GM12874 (cell line): ENCODE data around the gene VEGFD.
A peak's percentile ranks its signal among the peaks of the same experiment; 100 is the strongest.

Experiments used
- TF ChIP-seq, protein P1 (sequence below): IDR thresholded peaks from 2 replicates; pipeline ENCODE4 v1.5.1; 2011; ENCODE audit warnings: low read depth, mild to moderate bottlenecking, control low read depth, low read length, moderate library complexity; ENCODE audit not compliant: insufficient read depth

The VEGFD gene

GRCh38 chrX:15358533-15358932, 25.7 kb downstream of the VEGFD start:
- TF ChIP-seq, protein P1, sequence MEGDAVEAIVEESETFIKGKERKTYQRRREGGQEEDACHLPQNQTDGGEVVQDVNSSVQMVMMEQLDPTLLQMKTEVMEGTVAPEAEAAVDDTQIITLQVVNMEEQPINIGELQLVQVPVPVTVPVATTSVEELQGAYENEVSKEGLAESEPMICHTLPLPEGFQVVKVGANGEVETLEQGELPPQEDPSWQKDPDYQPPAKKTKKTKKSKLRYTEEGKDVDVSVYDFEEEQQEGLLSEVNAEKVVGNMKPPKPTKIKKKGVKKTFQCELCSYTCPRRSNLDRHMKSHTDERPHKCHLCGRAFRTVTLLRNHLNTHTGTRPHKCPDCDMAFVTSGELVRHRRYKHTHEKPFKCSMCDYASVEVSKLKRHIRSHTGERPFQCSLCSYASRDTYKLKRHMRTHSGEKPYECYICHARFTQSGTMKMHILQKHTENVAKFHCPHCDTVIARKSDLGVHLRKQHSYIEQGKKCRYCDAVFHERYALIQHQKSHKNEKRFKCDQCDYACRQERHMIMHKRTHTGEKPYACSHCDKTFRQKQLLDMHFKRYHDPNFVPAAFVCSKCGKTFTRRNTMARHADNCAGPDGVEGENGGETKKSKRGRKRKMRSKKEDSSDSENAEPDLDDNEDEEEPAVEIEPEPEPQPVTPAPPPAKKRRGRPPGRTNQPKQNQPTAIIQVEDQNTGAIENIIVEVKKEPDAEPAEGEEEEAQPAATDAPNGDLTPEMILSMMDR: no peak

DNA sequence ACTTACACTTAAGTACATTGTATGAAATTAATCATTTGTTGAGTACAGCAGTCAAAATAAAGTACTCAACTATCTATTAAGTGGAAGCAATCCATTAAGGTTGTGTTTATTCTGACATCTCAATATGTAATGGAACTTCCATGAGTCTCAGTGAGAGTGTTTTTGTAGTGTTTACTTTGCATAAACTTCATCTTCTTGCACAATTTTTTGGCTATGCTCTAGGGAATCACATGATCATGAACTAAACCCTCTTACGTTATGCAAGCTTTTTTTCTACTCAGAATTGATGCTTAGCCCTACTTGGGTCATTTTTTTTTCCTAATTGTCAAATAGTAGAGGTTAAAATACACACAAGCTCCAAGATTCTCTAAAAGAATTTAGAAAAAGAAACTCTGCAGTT, 27.8 kb downstream of the VEGFD start:
- TF ChIP-seq, protein P1: no peak

DNA sequence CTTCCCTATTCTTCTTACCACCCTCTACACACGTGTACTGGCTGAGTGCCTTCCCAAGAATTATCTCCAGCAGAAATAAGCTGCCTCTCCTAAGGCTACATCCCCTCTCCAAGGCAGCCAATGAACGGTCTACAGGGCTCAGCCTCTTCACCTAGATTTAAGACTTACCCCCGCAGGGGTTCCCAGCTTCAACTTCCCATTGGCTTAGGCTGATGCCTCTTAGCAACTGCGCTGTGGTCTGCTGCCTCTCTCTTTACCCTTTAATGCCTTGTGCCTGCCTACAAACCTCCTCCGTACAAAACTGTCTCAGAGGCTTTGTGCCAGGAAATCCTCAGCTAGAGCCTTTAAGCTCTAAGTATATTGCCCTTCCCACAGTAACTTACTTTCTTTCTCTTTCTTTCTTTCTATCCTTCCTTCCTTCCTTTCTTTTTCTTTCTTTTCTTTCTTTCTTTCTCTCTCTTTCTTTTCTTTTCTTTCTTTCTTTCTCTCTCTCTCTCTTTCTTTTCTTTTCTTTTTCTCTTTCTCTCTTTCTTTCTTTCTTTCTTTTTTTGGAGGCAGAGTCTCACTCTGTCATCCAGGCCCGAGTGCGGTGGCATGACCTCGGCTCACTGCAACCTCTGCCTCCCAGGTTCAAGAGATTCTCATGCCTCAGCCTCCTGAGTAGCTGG, 33.8 kb downstream of the VEGFD start:
- TF ChIP-seq, protein P1: no peak

DNA sequence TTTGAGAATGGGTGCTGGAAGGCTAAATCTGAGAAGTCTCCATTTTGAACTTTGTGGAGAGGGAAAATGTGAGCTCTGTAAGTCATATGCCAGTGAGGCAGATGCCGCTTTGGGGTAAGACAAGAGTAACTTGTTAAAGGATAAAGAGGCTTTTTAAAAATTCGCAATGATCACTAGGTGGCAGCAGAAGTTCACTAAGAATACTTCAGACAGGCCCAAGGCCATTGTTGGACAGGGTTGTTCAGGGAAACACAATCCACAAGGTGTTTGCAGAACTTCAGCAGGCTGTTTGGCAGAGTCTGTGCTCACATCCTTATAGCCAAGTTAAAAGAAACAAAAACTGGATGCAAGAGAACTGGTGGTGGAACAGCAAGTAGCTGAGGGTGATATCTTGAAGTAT, 35.2 kb downstream of the VEGFD start:
- TF ChIP-seq, protein P1: peak; percentile 24; the same call in 1 of the 2 replicates

DNA sequence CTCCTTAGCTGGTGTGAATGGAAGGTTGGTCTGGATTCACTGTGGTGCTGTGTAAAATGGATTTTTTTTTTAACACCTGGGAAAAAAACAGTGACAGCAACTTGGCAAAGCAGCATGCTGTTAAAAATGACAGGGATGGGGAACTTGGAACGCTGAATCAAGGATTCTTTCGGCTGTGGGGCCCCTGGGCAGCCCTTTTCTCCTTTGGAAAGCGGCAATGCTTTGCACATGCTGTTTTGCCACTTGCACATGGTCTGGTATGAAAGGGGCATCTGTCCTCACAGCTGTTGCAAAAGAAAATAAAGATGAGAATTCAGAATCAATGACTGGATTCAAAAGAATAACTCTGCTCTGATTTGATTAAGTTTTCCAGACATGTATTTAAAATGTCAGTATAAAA, 38.2 kb downstream of the VEGFD start:
- TF ChIP-seq, protein P1: no peak

DNA sequence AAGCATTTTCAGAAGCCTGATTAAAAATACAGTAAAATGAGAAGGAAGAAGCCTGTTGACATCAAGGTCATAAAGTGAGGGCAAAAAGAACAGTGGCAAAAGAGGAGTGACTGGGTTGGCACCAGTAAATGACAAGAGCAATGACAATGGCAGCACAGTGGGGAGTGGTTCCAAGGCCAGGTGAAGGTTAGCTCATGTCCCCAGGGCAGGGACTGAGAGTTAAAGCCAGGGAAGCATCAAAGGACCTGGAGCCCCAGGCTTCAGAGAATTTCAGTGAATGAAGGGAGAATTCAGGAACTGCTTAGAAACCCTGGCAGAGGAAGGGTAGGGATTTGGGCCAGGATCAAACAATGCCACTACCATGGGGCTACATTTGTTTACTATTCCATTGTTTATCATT, 40.1 kb downstream of the VEGFD start:
- TF ChIP-seq, protein P1: no peak

GRCh38 chrX:15343075-15343476, 41.1 kb downstream of the VEGFD start:
- TF ChIP-seq, protein P1: no peak
